ENCODE measurements around the gene PSMD11. TPM values are rescaled to one million over a fixed set of nuclear protein-coding genes. Genes with fewer than 3 reads are reported as not detected.

Gene PSMD11
- polyA plus RNA-seq, 1 donor (not counting 4 experiments of a cell fraction or from before 2014, with no cell fraction given) = 103 TPM

DNA sequence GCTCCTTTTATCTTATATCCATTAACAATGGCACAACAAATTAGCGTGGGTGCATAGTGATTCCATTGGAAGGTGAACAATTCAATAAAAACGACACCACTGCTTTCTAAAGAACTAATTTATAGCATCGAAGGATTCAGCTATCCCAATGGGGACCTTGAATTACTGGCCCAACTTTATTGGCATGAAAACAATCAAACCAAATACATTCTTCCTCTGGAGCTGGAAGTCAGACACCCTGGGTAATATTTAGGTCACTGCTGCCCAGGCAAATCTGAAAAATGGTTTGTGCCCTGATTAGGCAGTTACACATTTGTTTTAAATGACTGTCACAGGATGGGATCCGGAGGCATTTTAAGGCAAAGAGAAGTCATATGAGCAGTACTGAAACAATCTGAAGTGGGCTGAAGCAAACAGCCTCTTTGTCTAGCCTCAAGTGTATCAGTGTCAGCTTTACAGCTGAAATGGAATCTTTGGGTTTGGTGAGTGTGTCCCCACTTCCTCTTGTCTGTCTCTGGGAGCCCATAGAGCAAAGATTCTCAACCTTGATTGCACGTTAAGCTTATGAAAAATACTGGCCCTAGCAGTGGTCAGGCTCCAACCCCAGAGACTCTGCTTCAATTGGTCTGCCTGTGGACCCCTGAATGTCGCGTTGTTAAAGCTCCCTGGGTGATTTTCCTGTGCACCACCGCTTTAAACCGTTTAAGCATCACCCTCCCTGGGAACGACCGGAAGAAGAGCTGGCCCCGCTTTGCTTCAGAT lies 72.8 kb downstream of the PSMD11 start:
- Histone ChIP-seq H3K27me3 (ENCODE audit: control insufficient read depth, extremely low read depth, insufficient read depth, low read length) (no peaks in the 10 kb centered on the region), H3K4me1 (ENCODE audit: control insufficient read depth, extremely low read depth, insufficient read depth, low read length) (peaks cover 13% of the 10 kb centered on the region), H3K27ac (ENCODE audit: control insufficient read depth, insufficient read depth, low read length) (no peak overlapping the region), H2AFZ (ENCODE audit: control insufficient read depth, low read length) (no peak overlapping the region), H3K79me2 (ENCODE audit: control insufficient read depth, insufficient read depth, low read length) (no peaks in the 10 kb centered on the region), H3K9me1 (ENCODE audit: control insufficient read depth, extremely low read depth, insufficient read depth, low read length) (no peaks in the 10 kb centered on the region), H3K4me2 (ENCODE audit: control insufficient read depth, extremely low read depth, insufficient read depth, low read depth, low read length) (no peak overlapping the region), H3K9ac (ENCODE audit: control insufficient read depth, extremely low read depth, insufficient read depth, low read length) (no peak overlapping the region), H3K9me3 (ENCODE audit: control insufficient read depth, low read depth, low read length) (no peaks in the 10 kb centered on the region), H4K20me1 (ENCODE audit: control insufficient read depth, extremely low read depth, insufficient read depth, low read length) (no peaks in the 10 kb centered on the region), H3K4me3 (ENCODE audit: control insufficient read depth in 2 of 3, extremely low read depth in 1 of 3, insufficient read depth in 2 of 3, low read depth in 1 of 3, low read length in 3 of 3) (no peak overlapping the region), H3K36me3 (ENCODE audit: control insufficient read depth in 2 of 2, extremely low read depth in 1 of 2, insufficient read depth in 2 of 2, low read length in 2 of 2) (no peaks in the 10 kb centered on the region)
- no peak for DNase-seq (ENCODE audit: low read depth, low spot score)
- TF ChIP-seq EZH2 (IDR thresholded peaks at IDR 0.05; ENCODE audit: low read length) = no peak
- TF ChIP-seq, protein P1, sequence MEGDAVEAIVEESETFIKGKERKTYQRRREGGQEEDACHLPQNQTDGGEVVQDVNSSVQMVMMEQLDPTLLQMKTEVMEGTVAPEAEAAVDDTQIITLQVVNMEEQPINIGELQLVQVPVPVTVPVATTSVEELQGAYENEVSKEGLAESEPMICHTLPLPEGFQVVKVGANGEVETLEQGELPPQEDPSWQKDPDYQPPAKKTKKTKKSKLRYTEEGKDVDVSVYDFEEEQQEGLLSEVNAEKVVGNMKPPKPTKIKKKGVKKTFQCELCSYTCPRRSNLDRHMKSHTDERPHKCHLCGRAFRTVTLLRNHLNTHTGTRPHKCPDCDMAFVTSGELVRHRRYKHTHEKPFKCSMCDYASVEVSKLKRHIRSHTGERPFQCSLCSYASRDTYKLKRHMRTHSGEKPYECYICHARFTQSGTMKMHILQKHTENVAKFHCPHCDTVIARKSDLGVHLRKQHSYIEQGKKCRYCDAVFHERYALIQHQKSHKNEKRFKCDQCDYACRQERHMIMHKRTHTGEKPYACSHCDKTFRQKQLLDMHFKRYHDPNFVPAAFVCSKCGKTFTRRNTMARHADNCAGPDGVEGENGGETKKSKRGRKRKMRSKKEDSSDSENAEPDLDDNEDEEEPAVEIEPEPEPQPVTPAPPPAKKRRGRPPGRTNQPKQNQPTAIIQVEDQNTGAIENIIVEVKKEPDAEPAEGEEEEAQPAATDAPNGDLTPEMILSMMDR (optimal IDR thresholded peaks at IDR 0.05 in 1 of 3, IDR thresholded peaks at IDR 0.05 in 1 of 3, conservative IDR thresholded peaks at IDR 0.05 in 1 of 3; ENCODE audit: extremely low read depth in 1 of 3, insufficient read depth in 2 of 3, low read length in 3 of 3) = no peak
- dilution Hi-C loops (cut with MboI; ENCODE audit: extremely low pct_ligation_motif_present, low sequenced_read_pairs) = no loop called here
- FAIRE-seq = no peak

DNA sequence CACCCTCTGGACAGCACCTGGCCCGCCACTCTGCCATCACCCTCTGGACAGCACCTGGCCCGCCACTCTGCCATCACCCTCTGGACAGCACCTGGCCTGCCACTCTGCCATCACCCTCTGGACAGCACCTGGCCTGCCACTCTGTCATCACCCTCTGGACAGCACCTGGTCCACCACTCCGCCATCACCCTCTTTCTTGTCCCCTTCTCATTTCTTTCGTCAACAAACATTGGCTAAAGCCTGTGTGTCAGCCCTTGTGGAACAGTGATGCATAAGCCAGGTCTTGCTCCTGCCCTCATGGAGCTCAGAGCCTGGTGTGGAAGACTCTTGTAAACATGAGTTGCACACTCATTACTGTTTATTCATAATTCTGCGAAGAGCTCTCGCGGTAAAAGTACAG lies 73.7 kb downstream of the PSMD11 start:
- H3K27ac ChIP-seq (ENCODE audit: control insufficient read depth, insufficient read depth, low read length) = no peak overlapping the region
- H3K4me1 ChIP-seq (ENCODE audit: control insufficient read depth, extremely low read depth, insufficient read depth, low read length) = peaks cover 13% of the 10 kb centered on the region
- TF ChIP-seq EZH2 (IDR thresholded peaks at IDR 0.05; ENCODE audit: low read length) = no peak
- TF ChIP-seq, protein P1 (optimal IDR thresholded peaks at IDR 0.05 in 1 of 3, IDR thresholded peaks at IDR 0.05 in 1 of 3, conservative IDR thresholded peaks at IDR 0.05 in 1 of 3; ENCODE audit: extremely low read depth in 1 of 3, insufficient read depth in 2 of 3, low read length in 3 of 3) = no peak
- dilution Hi-C loops (cut with MboI; ENCODE audit: extremely low pct_ligation_motif_present, low sequenced_read_pairs) = no loop called here
- FAIRE-seq = no peak
- no peaks in the 10 kb centered on the region for H4K20me1 ChIP-seq (ENCODE audit: control insufficient read depth, extremely low read depth, insufficient read depth, low read length)
- no peak overlapping the region for H3K9ac ChIP-seq (ENCODE audit: control insufficient read depth, extremely low read depth, insufficient read depth, low read length)
- H3K4me3 ChIP-seq (ENCODE audit: control insufficient read depth in 2 of 3, extremely low read depth in 1 of 3, insufficient read depth in 2 of 3, low read depth in 1 of 3, low read length in 3 of 3) = no peak overlapping the region
- H3K4me2 ChIP-seq (ENCODE audit: control insufficient read depth, extremely low read depth, insufficient read depth, low read depth, low read length) = no peak overlapping the region
- no peaks in the 10 kb centered on the region for H3K9me3 ChIP-seq (ENCODE audit: control insufficient read depth, low read depth, low read length)
- H3K36me3 ChIP-seq (ENCODE audit: control insufficient read depth in 2 of 2, extremely low read depth in 1 of 2, insufficient read depth in 2 of 2, low read length in 2 of 2) = no peaks in the 10 kb centered on the region
- no peaks in the 10 kb centered on the region for H3K27me3 ChIP-seq (ENCODE audit: control insufficient read depth, extremely low read depth, insufficient read depth, low read length)
- H3K79me2 ChIP-seq (ENCODE audit: control insufficient read depth, insufficient read depth, low read length) = no peaks in the 10 kb centered on the region
- DNase-seq (ENCODE audit: low read depth, low spot score) = no peak
- no peaks in the 10 kb centered on the region for H3K9me1 ChIP-seq (ENCODE audit: control insufficient read depth, extremely low read depth, insufficient read depth, low read length)
- no peak overlapping the region for H2AFZ ChIP-seq (ENCODE audit: control insufficient read depth, low read length)
